Lower leg skin (tissue), 4 donors: ENCODE data around the gene EXD1. TPM values are rescaled to one million over a fixed set of nuclear protein-coding genes. Genes with fewer than 3 reads are reported as not detected.

Experiments used
- DNase-seq, 2 donors: peaks; one replicate each; pipeline ENCODE4 v3.0.0-alpha.2; 2019; ENCODE audit warnings: low spot score in 2 of 2
- H3K4me3 ChIP-seq: fragments of 200-600 bp; sonication (generic); 2 replicates; pipeline ENCODE4 v1.5.1; 2017; ENCODE audit warnings: mild to moderate bottlenecking, low read depth; ENCODE audit not compliant: poor library complexity, severe bottlenecking
- POLR2A ChIP-seq, 2 donors: fragments of 450-650 bp; IDR thresholded peaks; one replicate each; pipeline ENCODE4 v1.6.1; 2016 to 2017; ENCODE audit warnings: antibody characterized with exemption in 2 of 2, mild to moderate bottlenecking in 1 of 2, moderate library complexity in 1 of 2
- WGBS, 2 donors: methylation state at CpG; one replicate each; pipeline ENCODE4 v1.1.5; 2018; 5-methylcytosine and 5-hydroxymethylcytosine counted together
- intact Hi-C: fragments of 100-400 bp; cut with DNase I; formaldehyde crosslinking; loops from one replicate; pipeline ENCODE4 v1.15.0; 2023; ENCODE audit warnings: low total_unique reads
- total RNA-seq, 4 donors: library from RNA; depleted of rRNA; stranded (reverse); fragments of >200 nt; gene quantifications; one replicate each; pipeline ENCODE4 v1.1.0, GENCODE V29; 2016
- TF ChIP-seq, protein P1 (sequence below), 3 donors: fragments of 450-650 bp; IDR thresholded peaks; one replicate each; pipeline ENCODE4 v1.5.1; 2016; ENCODE audit warnings: antibody characterized with exemption in 3 of 3, mild to moderate bottlenecking in 3 of 3, moderate library complexity in 2 of 3

The EXD1 gene
- total RNA-seq, 4 donors from 2014 or later: not detected

DNA sequence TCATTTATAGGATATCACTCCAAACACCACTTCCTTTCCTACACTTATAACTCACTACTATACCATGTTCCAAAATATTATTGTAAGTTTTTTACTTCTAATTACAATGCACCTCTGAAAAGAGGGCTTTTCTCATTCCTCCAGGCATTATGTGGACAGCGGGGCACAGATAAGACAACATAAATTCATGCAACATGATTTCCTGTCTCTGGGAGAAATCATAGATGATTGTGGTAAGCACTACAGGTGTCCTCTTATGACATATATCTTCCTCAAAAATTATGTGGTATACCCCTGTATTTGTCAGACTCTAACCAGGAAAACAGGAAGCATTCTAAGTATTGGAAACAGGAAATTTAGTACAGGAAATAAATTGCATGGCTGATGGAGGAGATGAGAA lies 68.8 kb downstream of the EXD1 start:
- DNase-seq: no peak
- 77 to 82% methylated on average over 1 of the region's 1 CpG for WGBS, 2 donors
- no peak overlapping the region for H3K4me3 ChIP-seq
- intact Hi-C loops: no loop called here
- TF ChIP-seq, protein P1, sequence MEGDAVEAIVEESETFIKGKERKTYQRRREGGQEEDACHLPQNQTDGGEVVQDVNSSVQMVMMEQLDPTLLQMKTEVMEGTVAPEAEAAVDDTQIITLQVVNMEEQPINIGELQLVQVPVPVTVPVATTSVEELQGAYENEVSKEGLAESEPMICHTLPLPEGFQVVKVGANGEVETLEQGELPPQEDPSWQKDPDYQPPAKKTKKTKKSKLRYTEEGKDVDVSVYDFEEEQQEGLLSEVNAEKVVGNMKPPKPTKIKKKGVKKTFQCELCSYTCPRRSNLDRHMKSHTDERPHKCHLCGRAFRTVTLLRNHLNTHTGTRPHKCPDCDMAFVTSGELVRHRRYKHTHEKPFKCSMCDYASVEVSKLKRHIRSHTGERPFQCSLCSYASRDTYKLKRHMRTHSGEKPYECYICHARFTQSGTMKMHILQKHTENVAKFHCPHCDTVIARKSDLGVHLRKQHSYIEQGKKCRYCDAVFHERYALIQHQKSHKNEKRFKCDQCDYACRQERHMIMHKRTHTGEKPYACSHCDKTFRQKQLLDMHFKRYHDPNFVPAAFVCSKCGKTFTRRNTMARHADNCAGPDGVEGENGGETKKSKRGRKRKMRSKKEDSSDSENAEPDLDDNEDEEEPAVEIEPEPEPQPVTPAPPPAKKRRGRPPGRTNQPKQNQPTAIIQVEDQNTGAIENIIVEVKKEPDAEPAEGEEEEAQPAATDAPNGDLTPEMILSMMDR (IDR thresholded peaks at IDR 0.05): no peak
- no peak for TF ChIP-seq POLR2A (IDR thresholded peaks at IDR 0.05)

DNA sequence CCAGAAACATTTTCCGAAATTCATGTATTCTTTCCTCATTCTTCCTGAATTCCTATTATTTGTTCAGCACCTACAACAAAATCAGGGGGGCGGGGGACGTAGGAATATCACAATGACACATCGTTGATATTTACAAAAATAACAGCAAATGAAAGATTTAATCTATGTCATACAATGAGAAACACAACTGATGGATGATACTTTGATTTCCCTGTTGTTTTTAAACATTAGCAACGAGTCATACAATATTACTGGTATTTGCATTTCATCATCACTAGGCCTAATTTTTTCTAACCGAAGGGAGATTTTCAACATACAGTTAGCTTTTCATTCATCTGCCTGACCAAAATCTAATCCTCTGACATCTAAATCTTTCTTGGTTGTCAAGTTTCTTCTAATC lies 69.2 kb downstream of the EXD1 start:
- no peak for DNase-seq
- intact Hi-C loops: no loop called here
- WGBS, 2 donors: 79 to 82% methylated on average over 6 of the region's 6 CpGs
- H3K4me3 ChIP-seq: no peak overlapping the region
- TF ChIP-seq, protein P1 (IDR thresholded peaks at IDR 0.05): no peak
- TF ChIP-seq POLR2A (IDR thresholded peaks at IDR 0.05): no peak

DNA sequence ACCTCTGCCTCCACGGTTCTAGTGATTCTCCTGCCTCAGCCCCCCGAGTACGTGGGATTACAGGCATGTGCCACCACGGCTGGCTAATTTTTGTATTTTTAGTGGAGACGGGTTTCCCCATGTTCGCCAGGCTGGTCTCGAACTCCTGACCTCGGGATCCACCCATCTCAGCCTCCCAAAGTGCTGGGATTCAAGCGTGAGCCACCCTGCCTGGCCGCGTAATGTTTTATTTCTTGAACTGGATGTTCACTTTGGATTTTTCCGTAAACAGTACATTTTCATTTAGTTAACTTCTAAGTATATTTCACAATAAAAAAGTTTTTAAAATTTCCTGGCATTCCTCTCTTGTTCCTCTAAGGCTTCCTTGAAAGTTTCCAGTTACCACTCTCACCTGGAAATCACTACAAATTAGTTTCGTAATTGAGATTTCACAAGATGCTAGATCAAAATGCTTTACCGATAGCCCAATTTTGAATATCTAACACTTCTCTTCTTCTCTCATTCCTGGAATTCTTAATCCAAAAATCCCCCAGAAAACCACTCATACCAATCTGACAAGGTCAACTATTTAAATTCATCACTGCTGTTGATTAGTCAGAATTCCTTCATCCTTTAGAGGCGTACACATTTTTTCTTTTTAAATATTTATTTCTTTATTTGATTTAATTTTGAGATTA lies 69.8 kb downstream of the EXD1 start:
- no peak overlapping the region for H3K4me3 ChIP-seq
- intact Hi-C loops: no loop called here
- no peak for DNase-seq
- WGBS, 2 donors: 85 to 87% methylated on average over 15 of the region's 15 CpGs
- TF ChIP-seq, protein P1 (IDR thresholded peaks at IDR 0.05): no peak
- no peak for TF ChIP-seq POLR2A (IDR thresholded peaks at IDR 0.05)

DNA sequence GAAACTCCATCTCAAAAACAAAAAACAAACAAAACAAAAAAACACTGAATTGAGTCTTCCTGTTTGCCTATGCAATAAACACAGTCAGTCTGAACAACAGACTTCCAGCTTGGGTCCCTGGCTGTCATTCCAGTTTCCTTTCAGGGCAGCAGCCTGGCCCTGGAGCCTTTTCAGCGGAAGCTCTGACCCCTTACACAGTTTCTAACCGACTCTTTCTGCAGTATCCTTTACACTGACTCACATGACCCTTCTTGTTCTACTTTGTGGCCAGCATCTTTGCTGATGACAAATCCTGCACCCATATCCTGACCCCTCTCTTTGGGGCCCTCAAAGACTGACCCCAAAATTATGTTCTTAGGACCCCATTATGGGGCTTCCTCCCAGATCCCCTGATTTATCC lies 76.1 kb downstream of the EXD1 start:
- no peak overlapping the region for H3K4me3 ChIP-seq
- no peak for TF ChIP-seq POLR2A (IDR thresholded peaks at IDR 0.05)
- TF ChIP-seq, protein P1 (IDR thresholded peaks at IDR 0.05): no peak
- no peak for DNase-seq
- WGBS, 2 donors: 66 to 76% methylated on average over 2 of the region's 2 CpGs
- intact Hi-C loops: no loop called here

DNA sequence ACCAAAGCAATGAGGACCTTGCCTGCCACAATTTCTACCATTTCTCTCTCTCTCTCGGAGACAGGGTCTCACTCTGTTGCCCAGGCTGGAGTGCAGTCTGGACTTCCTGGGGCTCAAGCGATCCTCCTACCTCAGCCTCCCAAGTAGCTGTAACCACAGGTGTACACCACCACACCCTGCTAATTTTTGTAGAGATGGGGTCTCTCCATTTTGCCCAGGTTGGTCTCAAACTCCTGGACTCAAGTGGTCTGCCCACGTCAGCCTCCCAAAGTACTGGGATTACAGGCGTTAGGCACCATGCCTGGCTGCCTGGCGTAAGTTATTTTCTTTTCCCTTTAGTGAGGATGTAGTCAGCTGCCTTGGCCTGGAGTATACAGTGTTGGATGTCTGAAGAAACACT lies 76.8 kb downstream of the EXD1 start:
- no peak for DNase-seq
- intact Hi-C loops: no loop called here
- no peak overlapping the region for H3K4me3 ChIP-seq
- TF ChIP-seq, protein P1 (IDR thresholded peaks at IDR 0.05): no peak
- no peak for TF ChIP-seq POLR2A (IDR thresholded peaks at IDR 0.05)
- 90 to 92% methylated on average over 5 of the region's 5 CpGs for WGBS, 2 donors

DNA sequence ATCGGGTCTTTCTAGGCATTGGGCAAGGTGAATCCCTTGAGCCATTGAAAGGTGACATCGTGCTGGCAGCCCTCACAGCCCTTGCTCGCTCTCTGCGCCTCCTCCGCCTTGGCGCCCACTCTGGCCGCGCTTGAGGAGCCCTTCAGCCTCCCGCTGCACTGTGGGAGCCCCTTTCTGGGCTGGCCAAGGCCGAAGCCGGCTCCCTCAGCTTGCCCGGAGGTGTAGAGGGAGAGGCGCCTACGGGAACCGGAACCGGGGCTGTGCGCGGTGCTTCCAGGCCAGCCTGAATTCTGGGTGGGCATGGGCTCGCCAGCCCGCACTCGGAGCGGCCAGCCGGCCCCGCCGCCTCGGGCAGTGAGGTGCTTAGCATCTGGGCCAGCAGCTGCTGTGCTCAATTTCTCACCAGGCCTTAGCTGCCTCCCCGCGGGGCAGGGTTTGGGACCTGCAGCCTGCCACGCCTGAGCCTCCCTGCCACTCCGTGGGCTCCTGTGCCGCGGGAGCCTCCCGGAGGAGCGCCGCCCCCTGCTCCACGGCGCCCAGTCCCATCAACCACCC lies 79.0 kb downstream of the EXD1 start:
- H3K4me3 ChIP-seq: no peak overlapping the region
- intact Hi-C loops: no loop called here
- WGBS, 2 donors: 95 to 96% methylated on average over 31 to 37 of the region's 37 CpGs
- TF ChIP-seq POLR2A (IDR thresholded peaks at IDR 0.05): no peak
- TF ChIP-seq, protein P1 (IDR thresholded peaks at IDR 0.05): no peak
- no peak for DNase-seq
